22Rv1 (cell line): ENCODE results near the gene TBC1D22A.

Experiments
- ZFX ChIP-seq: fragments of 450-650 bp; IDR thresholded peaks from 2 replicates; pipeline ENCODE4 v1.6.1; 2017; ENCODE audit warnings: antibody characterized with exemption, borderline replicate concordance
- TF ChIP-seq, protein P1 (sequence below): fragments of 450-650 bp; IDR thresholded peaks from 2 replicates; pipeline ENCODE4 v1.5.1; 2017; ENCODE audit warnings: mild to moderate bottlenecking

GRCh38 chr22:46979506-46979905 lies 217.1 kb downstream of the TBC1D22A start:
- TF ChIP-seq, protein P1, sequence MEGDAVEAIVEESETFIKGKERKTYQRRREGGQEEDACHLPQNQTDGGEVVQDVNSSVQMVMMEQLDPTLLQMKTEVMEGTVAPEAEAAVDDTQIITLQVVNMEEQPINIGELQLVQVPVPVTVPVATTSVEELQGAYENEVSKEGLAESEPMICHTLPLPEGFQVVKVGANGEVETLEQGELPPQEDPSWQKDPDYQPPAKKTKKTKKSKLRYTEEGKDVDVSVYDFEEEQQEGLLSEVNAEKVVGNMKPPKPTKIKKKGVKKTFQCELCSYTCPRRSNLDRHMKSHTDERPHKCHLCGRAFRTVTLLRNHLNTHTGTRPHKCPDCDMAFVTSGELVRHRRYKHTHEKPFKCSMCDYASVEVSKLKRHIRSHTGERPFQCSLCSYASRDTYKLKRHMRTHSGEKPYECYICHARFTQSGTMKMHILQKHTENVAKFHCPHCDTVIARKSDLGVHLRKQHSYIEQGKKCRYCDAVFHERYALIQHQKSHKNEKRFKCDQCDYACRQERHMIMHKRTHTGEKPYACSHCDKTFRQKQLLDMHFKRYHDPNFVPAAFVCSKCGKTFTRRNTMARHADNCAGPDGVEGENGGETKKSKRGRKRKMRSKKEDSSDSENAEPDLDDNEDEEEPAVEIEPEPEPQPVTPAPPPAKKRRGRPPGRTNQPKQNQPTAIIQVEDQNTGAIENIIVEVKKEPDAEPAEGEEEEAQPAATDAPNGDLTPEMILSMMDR, result no peak
- TF ChIP-seq ZFX, result no peak
